Kidney epithelial cell (primary cell): ENCODE measurements around the gene ROS1. TPM values are rescaled to one million over a fixed set of nuclear protein-coding genes. Genes with fewer than 3 reads are reported as not detected.

Experiments
- DNase-seq: peaks from one replicate; pipeline ENCODE4 v3.0.0-alpha.2; 2010; ENCODE audit warnings: low read depth
- H3K27me3 ChIP-seq: 2 replicates; pipeline ENCODE4 v1.6.0; 2011; ENCODE audit warnings: low read length; ENCODE audit not compliant: control insufficient read depth, insufficient read depth
- H3K36me3 ChIP-seq: 2 replicates; pipeline ENCODE4 v1.5.1; 2011; ENCODE audit warnings: low read length; ENCODE audit not compliant: control insufficient read depth, insufficient read depth
- H3K4me3 ChIP-seq: 2 replicates; pipeline ENCODE4 v1.5.1; 2011; ENCODE audit warnings: low read depth, mild to moderate bottlenecking, control low read depth, low read length
- CTCF ChIP-seq: IDR thresholded peaks from 2 replicates; pipeline ENCODE4 v1.5.1; 2011; ENCODE audit warnings: mild to moderate bottlenecking, moderate library complexity, low read length, control low read depth, inconsistent platforms; ENCODE audit not compliant: insufficient read depth, poor library complexity, severe bottlenecking
- total RNA-seq: library from RNA; depleted of rRNA; stranded (reverse); fragments of >200 nt; gene quantifications from 2 replicates; pipeline ENCODE4 v1.2.3, GENCODE V29; 2015

ROS1 gene
- total RNA-seq, 1 donor from 2014 or later = 0.04 TPM

- no peak for DNase-seq
- no peaks in the 10 kb centered on the region for H3K36me3 ChIP-seq
- no peak for TF ChIP-seq CTCF
- no peaks in the 10 kb centered on the region for H3K27me3 ChIP-seq
- H3K4me3 ChIP-seq = no peak overlapping the region
These were observed 87.2 kb downstream of the ROS1 start for GRCh38 chr6:117338567-117338966.

GRCh38 chr6:117329926-117330325 lies 95.8 kb downstream of the ROS1 start:
- Histone ChIP-seq H3K36me3 (no peaks in the 10 kb centered on the region), H3K27me3 (no peaks in the 10 kb centered on the region), H3K4me3 (no peak overlapping the region)
- TF ChIP-seq CTCF = no peak
- no peak for DNase-seq

- no peaks in the 10 kb centered on the region for H3K36me3 ChIP-seq
- no peaks in the 10 kb centered on the region for H3K27me3 ChIP-seq
- no peak for TF ChIP-seq CTCF
- no peak overlapping the region for H3K4me3 ChIP-seq
- DNase-seq = no peak
These were observed 97.2 kb downstream of the ROS1 start for GRCh38 chr6:117328500-117328899.

GRCh38 chr6:117328005-117328389 lies 97.7 kb downstream of the ROS1 start:
- no peaks in the 10 kb centered on the region for H3K27me3 ChIP-seq
- H3K36me3 ChIP-seq = no peaks in the 10 kb centered on the region
- no peak for TF ChIP-seq CTCF
- no peak overlapping the region for H3K4me3 ChIP-seq
- no peak for DNase-seq

GRCh38 chr6:117327149-117328004 lies 98.4 kb downstream of the ROS1 start:
- no peak for DNase-seq
- Histone ChIP-seq H3K4me3 (no peak overlapping the region), H3K27me3 (no peaks in the 10 kb centered on the region), H3K36me3 (no peaks in the 10 kb centered on the region)
- no peak for TF ChIP-seq CTCF

- no peak for DNase-seq
- no peaks in the 10 kb centered on the region for H3K27me3 ChIP-seq
- TF ChIP-seq CTCF = no peak
- H3K4me3 ChIP-seq = no peak overlapping the region
- H3K36me3 ChIP-seq = no peaks in the 10 kb centered on the region
These were observed 99.3 kb downstream of the ROS1 start for GRCh38 chr6:117326396-117326795.
